Keratinocyte (primary cell): Measurements from ENCODE around the gene CRHR2. TPM values are rescaled to one million over a fixed set of nuclear protein-coding genes. Genes with fewer than 3 reads are reported as not detected.

ENCODE experiments used
- DNase-seq: peaks from one replicate; pipeline ENCODE4 v3.0.0-alpha.2; 2011; ENCODE audit warnings: low read depth, missing footprints, low spot score
- FAIRE-seq: peaks from 2 replicates; lab custom pipeline; 2011; peaks lifted over from hg19 to GRCh38; lab: Jason Lieb, UNC
- H2AFZ ChIP-seq: 2 replicates; pipeline ENCODE4 v1.6.0; 2012; ENCODE audit warnings: low read length, control low read depth, inconsistent platforms; ENCODE audit not compliant: control insufficient read depth
- H3K27ac ChIP-seq: 2 replicates; pipeline ENCODE4 v1.5.1; 2011; ENCODE audit warnings: low read length; ENCODE audit not compliant: control insufficient read depth, insufficient read depth
- H3K27me3 ChIP-seq: 3 replicates; pipeline ENCODE4 v1.6.0; 2011; ENCODE audit warnings: low read length; ENCODE audit not compliant: control insufficient read depth, insufficient read depth; ENCODE audit errors: extremely low read depth
- H3K36me3 ChIP-seq, 2 experiments: 2 replicates in 1 of 2; 3 replicates in 1 of 2; pipeline ENCODE4 v1.5.1; 2011; ENCODE audit warnings: low read length in 2 of 2, mild to moderate bottlenecking in 1 of 2; ENCODE audit not compliant: control insufficient read depth in 2 of 2, insufficient read depth in 2 of 2; ENCODE audit errors: extremely low read depth in 1 of 2
- H3K4me1 ChIP-seq: 3 replicates; pipeline ENCODE4 v1.5.1; 2011; ENCODE audit warnings: low read length; ENCODE audit not compliant: control insufficient read depth, insufficient read depth; ENCODE audit errors: extremely low read depth
- H3K4me2 ChIP-seq: 3 replicates; pipeline ENCODE4 v1.6.0; 2011; ENCODE audit warnings: low read depth, low read length; ENCODE audit not compliant: control insufficient read depth, insufficient read depth; ENCODE audit errors: extremely low read depth
- H3K4me3 ChIP-seq, 3 experiments: fragments of 200-600 bp in 1 of 3; sonication (generic) in 1 of 3; 2 replicates in 2 of 3; 3 replicates in 1 of 3; pipeline ENCODE4 v1.5.1; 2011 to 2016; ENCODE audit warnings: low read length in 3 of 3, mild to moderate bottlenecking in 3 of 3, control low read depth in 2 of 3, inconsistent platforms in 1 of 3, low read depth in 1 of 3, mixed read lengths in 1 of 3, mixed run types in 1 of 3, moderate library complexity in 1 of 3; ENCODE audit not compliant: control insufficient read depth in 2 of 3, insufficient read depth in 2 of 3; ENCODE audit errors: extremely low read depth in 1 of 3
- H3K79me2 ChIP-seq: 2 replicates; pipeline ENCODE4 v1.6.0; 2012; ENCODE audit warnings: low read length; ENCODE audit not compliant: control insufficient read depth, insufficient read depth
- H3K9ac ChIP-seq: 3 replicates; pipeline ENCODE4 v1.6.0; 2011; ENCODE audit warnings: low read length; ENCODE audit not compliant: control insufficient read depth, insufficient read depth; ENCODE audit errors: extremely low read depth
- H3K9me1 ChIP-seq: 3 replicates; pipeline ENCODE4 v1.6.0; 2011; ENCODE audit warnings: low read length; ENCODE audit not compliant: control insufficient read depth, insufficient read depth; ENCODE audit errors: extremely low read depth
- H3K9me3 ChIP-seq: 2 replicates; pipeline ENCODE4 v1.5.1; 2012; ENCODE audit warnings: low read depth, low read length; ENCODE audit not compliant: control insufficient read depth
- H4K20me1 ChIP-seq: 3 replicates; pipeline ENCODE4 v1.6.0; 2011; ENCODE audit warnings: low read length; ENCODE audit not compliant: control insufficient read depth, insufficient read depth; ENCODE audit errors: extremely low read depth
- CTCF ChIP-seq, 3 experiments: IDR thresholded peaks in 1 of 3; conservative IDR thresholded peaks in 1 of 3; optimal IDR thresholded peaks in 1 of 3; 2 replicates in 2 of 3; 3 replicates in 1 of 3; pipeline versions ENCODE3 to v1.5.1; 2011; ENCODE audit warnings: low read length in 3 of 3, mild to moderate bottlenecking in 3 of 3, moderate library complexity in 2 of 3, control low read depth in 1 of 3, inconsistent platforms in 1 of 3; ENCODE audit not compliant: insufficient read depth in 2 of 3; ENCODE audit errors: extremely low read depth in 1 of 3
- EZH2 ChIP-seq: IDR thresholded peaks from one replicate; pipeline ENCODE4 v1.6.1; 2012; ENCODE audit warnings: inconsistent platforms, mild to moderate bottlenecking, low read length, moderate library complexity
- dilution Hi-C: fragments of 300-500 bp; cut with MboI; formaldehyde crosslinking; loops from one replicate; pipeline ENCODE4 v1.7.0; 2020; ENCODE audit warnings: low sequenced_read_pairs; ENCODE audit not compliant: extremely low pct_ligation_motif_present
- polyA plus RNA-seq, 5 experiments: library from polyadenylated mRNA; depleted of rRNA in 3 of 5; stranded (reverse) in 3 of 5; stranded (forward) in 1 of 5; unstranded in 1 of 5; fragments of >200 nt; gene quantifications; 1 replicate in 1 of 5; 2 replicates in 3 of 5; 3 replicates in 1 of 5; pipeline versions ENCODE4 v1.2.1 to v1.2.3, GENCODE V29; 2011 to 2012; ENCODE audit warnings: missing spikeins in 2 of 5, low read depth in 1 of 5, low replicate concordance in 1 of 5

CRHR2 gene
- polyA plus RNA-seq, 1 donor (not counting 4 experiments of a cell fraction or from before 2014, with no cell fraction given): not detected

DNA sequence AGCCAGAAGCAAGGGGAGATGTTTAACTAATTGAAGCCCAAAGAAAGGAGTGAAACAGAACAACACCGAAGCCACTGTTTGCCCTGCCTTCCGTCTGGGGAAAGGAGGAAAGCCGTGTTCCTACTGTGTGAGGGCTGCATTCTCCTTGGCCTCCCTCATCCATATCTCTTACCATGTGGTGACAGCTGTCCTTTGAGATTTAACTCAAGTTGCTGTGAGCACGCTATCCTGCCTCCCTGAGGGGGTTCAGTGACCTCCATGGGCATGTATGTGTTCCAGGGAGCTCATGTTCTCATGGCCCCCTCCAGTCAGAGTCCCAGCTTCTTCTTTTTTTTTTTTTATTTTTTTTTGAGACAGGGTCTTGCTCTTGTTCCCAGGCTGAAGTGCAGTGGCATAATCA lies 26.2 kb upstream of the CRHR2 start:
- Histone ChIP-seq H3K9me3 (no peaks in the 10 kb centered on the region), H4K20me1 (no peaks in the 10 kb centered on the region), H3K36me3 (no peaks in the 10 kb centered on the region), H3K4me1 (no peaks in the 10 kb centered on the region), H3K9ac (no peak overlapping the region), H3K27me3 (peaks cover 10% of the 10 kb centered on the region), H3K79me2 (no peaks in the 10 kb centered on the region), H3K27ac (no peak overlapping the region), H3K9me1 (no peaks in the 10 kb centered on the region), H3K4me3 (no peak overlapping the region), H2AFZ (no peak overlapping the region), H3K4me2 (no peak overlapping the region)
- TF ChIP-seq CTCF (optimal IDR thresholded peaks at IDR 0.05 in 1 of 3, IDR thresholded peaks at IDR 0.05 in 1 of 3, conservative IDR thresholded peaks at IDR 0.05 in 1 of 3; ENCODE audit: extremely low read depth in 1 of 3, insufficient read depth in 2 of 3, low read length in 3 of 3) (no peak), EZH2 (no peak)
- dilution Hi-C loops: no loop called here
- no peak for FAIRE-seq
- no peak for DNase-seq

- H3K36me3 ChIP-seq: no peaks in the 10 kb centered on the region
- no peaks in the 10 kb centered on the region for H3K79me2 ChIP-seq
- DNase-seq: no peak
- no peak overlapping the region for H3K4me2 ChIP-seq
- H3K4me3 ChIP-seq: no peak overlapping the region
- FAIRE-seq: no peak
- no peaks in the 10 kb centered on the region for H3K9me1 ChIP-seq
- H3K9ac ChIP-seq: no peak overlapping the region
- TF ChIP-seq EZH2: no peak
- no peak for TF ChIP-seq CTCF (optimal IDR thresholded peaks at IDR 0.05 in 1 of 3, IDR thresholded peaks at IDR 0.05 in 1 of 3, conservative IDR thresholded peaks at IDR 0.05 in 1 of 3; ENCODE audit: extremely low read depth in 1 of 3, insufficient read depth in 2 of 3, low read length in 3 of 3)
- dilution Hi-C loops: no loop called here
- H3K4me1 ChIP-seq: no peaks in the 10 kb centered on the region
- H3K27me3 ChIP-seq: peaks cover 10% of the 10 kb centered on the region
- no peak overlapping the region for H2AFZ ChIP-seq
- H3K27ac ChIP-seq: no peak overlapping the region
- H3K9me3 ChIP-seq: no peaks in the 10 kb centered on the region
- H4K20me1 ChIP-seq: no peaks in the 10 kb centered on the region
Measured at GRCh38 chr7:30707391-30708357, 25.4 kb upstream of the CRHR2 start.
